ENCODE data around the gene ONECUT1. TPM values are rescaled to one million over a fixed set of nuclear protein-coding genes. Genes with fewer than 3 reads are reported as not detected.
A peak's percentile ranks its signal among the peaks of the same experiment; 100 is the strongest.

ONECUT1 gene
- total and polyA plus RNA-seq, 7 donors: not detected

DNA sequence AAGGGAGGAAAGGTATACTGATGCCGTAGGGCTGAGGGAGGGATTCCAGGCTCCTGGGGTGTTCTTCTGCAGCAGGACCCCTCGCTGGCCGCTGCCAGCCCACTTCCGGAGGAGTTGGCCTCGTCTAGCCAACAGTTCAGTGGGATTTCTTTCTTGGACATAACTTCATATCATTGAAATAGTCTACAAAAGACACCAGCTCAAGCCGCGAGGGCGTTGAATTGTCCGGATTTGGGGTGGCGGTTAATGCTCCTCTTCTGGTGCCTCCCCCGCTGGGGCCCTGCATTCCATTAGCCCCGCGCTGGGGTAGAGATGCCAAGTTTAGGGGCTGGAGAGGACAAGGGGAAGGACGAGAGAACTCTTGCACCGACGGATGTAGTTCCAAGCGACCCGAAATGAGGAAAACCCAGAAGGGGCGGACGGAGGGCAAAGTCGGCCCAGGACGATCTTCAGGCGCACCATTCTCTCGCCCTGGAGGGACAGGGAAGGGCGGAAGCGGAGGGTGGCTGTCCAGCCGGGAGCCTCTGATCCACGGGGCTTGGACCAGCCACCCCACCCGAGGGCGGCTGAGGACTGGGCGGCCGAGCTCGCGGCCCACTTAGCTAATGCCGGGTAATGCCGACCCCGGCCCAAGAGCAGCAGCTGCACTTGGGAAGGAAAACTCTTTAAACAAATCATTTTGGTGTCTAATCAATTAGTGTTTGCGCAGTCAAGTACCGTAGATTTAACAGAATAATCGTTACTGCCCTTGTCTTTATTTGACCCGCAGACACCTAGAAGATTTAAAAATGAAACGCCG is 4.7 kb upstream of the ONECUT1 start:
- no peak for DNase-seq
- Histone ChIP-seq H3K4me1 (peaks cover 4% of the 10 kb centered on the region), H3K36me3 (ENCODE audit: insufficient read depth in 1 of 2, low read depth in 1 of 2) (no peaks in the 10 kb centered on the region), H3K4me3 (no peak overlapping the region), H3K9me3 (no peaks in the 10 kb centered on the region), H3K27ac (no peak overlapping the region), H3K27me3 (ENCODE audit: insufficient read depth in 3 of 3, low read length in 2 of 3) (peaks cover 3 to 94% (median 51%) of the 10 kb centered on the region in 3 donors)
- 4 to 7% (median 6%) methylated on average over 43 of the region's 43 CpGs for WGBS, 3 donors
- no peak for ATAC-seq
- TF ChIP-seq, protein P1, sequence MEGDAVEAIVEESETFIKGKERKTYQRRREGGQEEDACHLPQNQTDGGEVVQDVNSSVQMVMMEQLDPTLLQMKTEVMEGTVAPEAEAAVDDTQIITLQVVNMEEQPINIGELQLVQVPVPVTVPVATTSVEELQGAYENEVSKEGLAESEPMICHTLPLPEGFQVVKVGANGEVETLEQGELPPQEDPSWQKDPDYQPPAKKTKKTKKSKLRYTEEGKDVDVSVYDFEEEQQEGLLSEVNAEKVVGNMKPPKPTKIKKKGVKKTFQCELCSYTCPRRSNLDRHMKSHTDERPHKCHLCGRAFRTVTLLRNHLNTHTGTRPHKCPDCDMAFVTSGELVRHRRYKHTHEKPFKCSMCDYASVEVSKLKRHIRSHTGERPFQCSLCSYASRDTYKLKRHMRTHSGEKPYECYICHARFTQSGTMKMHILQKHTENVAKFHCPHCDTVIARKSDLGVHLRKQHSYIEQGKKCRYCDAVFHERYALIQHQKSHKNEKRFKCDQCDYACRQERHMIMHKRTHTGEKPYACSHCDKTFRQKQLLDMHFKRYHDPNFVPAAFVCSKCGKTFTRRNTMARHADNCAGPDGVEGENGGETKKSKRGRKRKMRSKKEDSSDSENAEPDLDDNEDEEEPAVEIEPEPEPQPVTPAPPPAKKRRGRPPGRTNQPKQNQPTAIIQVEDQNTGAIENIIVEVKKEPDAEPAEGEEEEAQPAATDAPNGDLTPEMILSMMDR (IDR thresholded peaks at IDR 0.05): no peak
- intact Hi-C loops (cut with DNase I): no loop called here

DNA sequence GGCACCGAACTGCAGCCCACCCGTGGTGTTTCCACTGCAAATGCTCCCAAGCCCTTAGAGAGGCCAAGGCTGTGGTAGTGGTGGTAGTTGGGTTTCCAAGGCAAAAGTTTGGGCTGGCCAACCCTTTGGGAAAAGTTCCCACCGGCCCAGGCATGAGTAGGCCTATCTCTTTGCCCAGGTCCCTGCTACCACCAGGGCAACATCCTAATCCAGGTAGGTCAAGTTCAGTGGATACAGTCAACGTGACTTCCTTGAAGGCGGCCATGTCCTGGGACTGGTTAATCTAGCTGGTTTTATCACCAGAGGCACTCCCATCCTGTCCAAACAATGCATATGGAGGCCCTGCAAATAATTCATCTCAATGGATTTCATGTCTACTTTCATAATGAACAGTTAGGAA is 1.6 kb upstream of the ONECUT1 start:
- DNase-seq: no peak
- 45 to 61% (median 49%) methylated on average over 5 of the region's 5 CpGs for WGBS, 3 donors
- Histone ChIP-seq H3K4me3 (no peak overlapping the region), H3K4me1 (peaks cover 12% of the 10 kb centered on the region), H3K27ac (no peak overlapping the region), H3K36me3 (ENCODE audit: insufficient read depth in 1 of 2, low read depth in 1 of 2) (no peaks in the 10 kb centered on the region), H3K27me3 (ENCODE audit: insufficient read depth in 3 of 3, low read length in 2 of 3) (peaks cover 3 to 91% (median 57%) of the 10 kb centered on the region in 3 donors), H3K9me3 (no peaks in the 10 kb centered on the region)
- intact Hi-C loops (cut with DNase I): no loop called here
- TF ChIP-seq, protein P1 (IDR thresholded peaks at IDR 0.05): no peak
- ATAC-seq: no peak

DNA sequence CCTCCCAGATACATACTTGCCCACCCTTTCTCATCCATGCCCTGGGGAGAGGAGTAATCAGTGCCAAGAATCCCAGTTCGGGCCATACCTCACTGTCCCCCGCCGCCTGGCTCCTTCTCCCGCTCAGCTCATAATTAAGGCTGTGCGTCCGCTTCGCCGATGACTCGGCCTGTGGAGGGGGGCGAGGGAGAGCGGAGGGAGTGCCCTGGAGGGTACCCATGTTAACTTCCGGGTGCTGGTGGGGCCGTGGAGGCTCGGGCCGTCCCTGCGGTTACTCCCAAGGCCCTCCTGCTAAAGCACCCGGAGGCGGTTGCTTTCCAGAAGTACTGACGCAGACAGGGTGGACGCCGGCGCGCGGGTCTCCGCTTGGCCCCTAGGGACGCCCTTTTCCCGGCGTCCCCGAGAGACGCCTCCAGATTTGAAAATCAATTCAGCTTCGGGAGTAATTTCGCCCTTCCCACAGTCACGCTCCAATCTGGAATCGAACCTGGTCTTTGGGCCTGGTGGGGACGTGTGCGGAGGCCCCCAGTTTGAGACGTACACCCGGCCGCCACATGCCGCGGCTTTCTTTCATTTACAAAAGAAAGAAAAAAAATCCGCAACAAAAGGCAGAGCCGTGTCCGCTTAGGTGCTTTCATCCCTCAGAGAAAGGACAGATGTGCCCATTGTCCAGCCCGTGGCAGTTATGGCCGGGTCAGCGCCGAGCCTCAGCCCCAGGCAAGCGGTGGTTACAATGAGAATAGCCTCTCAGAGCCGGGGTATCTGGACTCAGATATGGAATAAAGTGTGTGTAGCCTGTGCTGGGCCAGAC is 1.0 kb upstream of the ONECUT1 start:
- H3K36me3 ChIP-seq (ENCODE audit: insufficient read depth in 1 of 2, low read depth in 1 of 2): no peaks in the 10 kb centered on the region
- no peak for DNase-seq
- peaks cover 16% of the 10 kb centered on the region for H3K4me1 ChIP-seq
- intact Hi-C loops (cut with DNase I): no loop called here
- WGBS, 3 donors: 22 to 23% (median 23%) methylated on average over 50 of the region's 50 CpGs
- H3K27ac ChIP-seq: no peak overlapping the region
- TF ChIP-seq, protein P1 (IDR thresholded peaks at IDR 0.05): no peak
- no peaks in the 10 kb centered on the region for H3K9me3 ChIP-seq
- peaks cover 7 to 91% (median 58%) of the 10 kb centered on the region in 3 donors for H3K27me3 ChIP-seq (ENCODE audit: insufficient read depth in 3 of 3, low read length in 2 of 3)
- H3K4me3 ChIP-seq: peak overlapping the region; percentile 67
- peak; percentile 16 to 33 (median 23) for ATAC-seq

DNA sequence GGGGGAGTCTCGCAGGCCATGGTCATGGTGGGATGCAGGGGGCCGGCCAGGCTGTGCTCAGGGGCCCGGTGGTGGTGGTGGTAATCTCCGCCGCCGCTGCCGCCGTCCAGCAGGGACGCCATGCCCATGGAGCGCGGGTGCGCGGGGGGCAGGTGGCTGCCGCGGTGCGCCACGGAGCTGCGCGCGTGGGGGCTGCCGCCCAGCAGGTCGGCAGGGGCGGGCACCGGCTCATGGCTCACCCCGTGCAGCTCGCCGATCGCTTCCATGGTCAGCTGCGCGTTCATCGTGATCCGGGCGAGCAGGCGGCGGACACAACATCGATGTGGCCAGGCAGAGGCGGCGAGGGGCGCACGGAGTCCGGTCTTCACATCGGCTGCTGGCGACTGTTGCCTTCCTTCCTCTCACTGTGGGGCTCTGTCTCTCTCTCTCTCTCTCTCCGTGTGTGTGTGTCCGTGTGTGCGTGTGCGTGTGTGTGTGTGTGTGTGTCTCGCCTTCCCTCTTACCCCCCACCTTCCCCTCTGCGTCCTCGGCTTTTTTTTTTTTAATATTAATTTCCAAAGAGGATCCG is 451 bp downstream of the ONECUT1 start:
- intact Hi-C loops (cut with DNase I): loop anchor here in 1 of 2 donors (10.0 kb wide), 1 partner anchor 405 kb away; no protein-coding TSS in a partner anchor
- Histone ChIP-seq H3K4me3 (peak overlapping the region; percentile 67), H3K9me3 (no peaks in the 10 kb centered on the region), H3K4me1 (peaks cover 28% of the 10 kb centered on the region), H3K27me3 (ENCODE audit: insufficient read depth in 3 of 3, low read length in 2 of 3) (peaks cover 5 to 91% (median 58%) of the 10 kb centered on the region in 3 donors), H3K36me3 (ENCODE audit: insufficient read depth in 1 of 2, low read depth in 1 of 2) (no peaks in the 10 kb centered on the region), H3K27ac (no peak overlapping the region)
- ATAC-seq (peak in 2 of 4 donors; percentile 5 to 15), DNase-seq (no peak)
- TF ChIP-seq, protein P1 (IDR thresholded peaks at IDR 0.05): no peak
- WGBS, 3 donors: 1 to 2% (median 1%) methylated on average over 32 to 51 of the region's 51 CpGs

Data from psoas muscle (tissue), 8 donors.